Measurements from ENCODE around the gene CDC42SE2. TPM values are rescaled to one million over a fixed set of nuclear protein-coding genes. Genes with fewer than 3 reads are reported as not detected.

Gene CDC42SE2
- total RNA-seq, 1 experiment from 2014 or later = 32.8 TPM

DNA sequence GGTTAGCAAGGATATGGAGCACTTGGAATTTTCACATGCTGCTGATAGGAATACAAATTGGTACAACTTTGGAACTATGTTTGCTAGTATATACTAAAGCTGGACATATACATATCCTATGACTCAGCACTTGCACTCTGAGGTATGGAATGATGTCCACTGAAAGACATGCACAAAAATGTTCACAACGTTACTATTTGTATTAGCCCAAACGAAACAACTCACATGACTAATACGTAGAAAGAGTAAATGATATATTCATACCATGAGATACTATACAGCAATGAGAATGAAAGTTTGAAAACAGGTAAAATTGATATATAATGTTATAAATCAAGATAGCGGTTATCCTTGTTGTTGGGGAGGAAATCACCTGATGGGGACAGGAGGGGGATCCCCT lies 45.5 kb upstream of the CDC42SE2 start:
- Histone ChIP-seq H4K20me1 (ENCODE audit: insufficient read depth) (no peaks in the 10 kb centered on the region), H3K27me3 (ENCODE audit: insufficient read depth, low read depth) (no peaks in the 10 kb centered on the region), H3F3A (ENCODE audit: insufficient read depth, low read depth) (no peaks in the 10 kb centered on the region; the same call in 1 of the 2 replicates), H3K4me1 (replicated peaks; ENCODE audit: insufficient read depth) (peaks cover 17% of the 10 kb centered on the region), H3K79me2 (ENCODE audit: low read depth) (no peaks in the 10 kb centered on the region), H3K27ac (no peak overlapping the region), H3K9me2 (ENCODE audit: insufficient read depth) (no peaks in the 10 kb centered on the region; the same call in 1 of the 2 replicates), H2AFZ (no peak overlapping the region), H3K4me3 (no peak overlapping the region), H3K4me2 (no peak overlapping the region), H3K9me3 (ENCODE audit: insufficient read depth, low read depth) (no peaks in the 10 kb centered on the region), H3K36me3 (ENCODE audit: low read depth) (no peaks in the 10 kb centered on the region)
- no peak for DNase-seq
- no peak for TF ChIP-seq CTCF (conservative IDR thresholded peaks at IDR 0.05)
- TF ChIP-seq EZH2 (IDR thresholded peaks at IDR 0.05; ENCODE audit: low read depth) = no peak
- ChIA-PET CTCF (no interaction called here), POLR2A (ENCODE audit: unreplicated experiment) (no interaction called here)
- BruUV-seq (replicated peaks) = no TSS peak
- intact Hi-C loops (cut with micrococcal nuclease; ENCODE audit: unreplicated experiment) = no loop called here

- H3K27me3 ChIP-seq (ENCODE audit: insufficient read depth, low read depth) = no peaks in the 10 kb centered on the region
- CTCF ChIA-PET = interaction anchor here (0.7 kb wide), 1 partner anchor 1016 kb away, joined by 7 read pairs; no protein-coding TSS in a partner anchor
- H3K4me1 ChIP-seq (replicated peaks; ENCODE audit: insufficient read depth) = peaks cover 17% of the 10 kb centered on the region
- intact Hi-C loops (cut with micrococcal nuclease; ENCODE audit: unreplicated experiment) = no loop called here
- H3K4me3 ChIP-seq = no peak overlapping the region
- H3K9me2 ChIP-seq (ENCODE audit: insufficient read depth) = no peaks in the 10 kb centered on the region; the same call in 1 of the 2 replicates
- no peak for DNase-seq
- no peak overlapping the region for H3K27ac ChIP-seq
- no peaks in the 10 kb centered on the region for H3K36me3 ChIP-seq (ENCODE audit: low read depth)
- H3K4me2 ChIP-seq = no peak overlapping the region
- H3F3A ChIP-seq (ENCODE audit: insufficient read depth, low read depth) = no peaks in the 10 kb centered on the region; the same call in 1 of the 2 replicates
- no peaks in the 10 kb centered on the region for H4K20me1 ChIP-seq (ENCODE audit: insufficient read depth)
- POLR2A ChIA-PET (ENCODE audit: unreplicated experiment) = no interaction called here
- no peak overlapping the region for H2AFZ ChIP-seq
- no peaks in the 10 kb centered on the region for H3K9me3 ChIP-seq (ENCODE audit: insufficient read depth, low read depth)
- no peaks in the 10 kb centered on the region for H3K79me2 ChIP-seq (ENCODE audit: low read depth)
- TF ChIP-seq CTCF (conservative IDR thresholded peaks at IDR 0.05) (no peak), EZH2 (IDR thresholded peaks at IDR 0.05; ENCODE audit: low read depth) (no peak)
- BruUV-seq (replicated peaks) = no TSS peak
These were observed 43.3 kb upstream of the CDC42SE2 start for GRCh38 chr5:131220566-131220965.

- no peaks in the 10 kb centered on the region for H3K79me2 ChIP-seq (ENCODE audit: low read depth)
- no peak overlapping the region for H2AFZ ChIP-seq
- H3K4me1 ChIP-seq (replicated peaks; ENCODE audit: insufficient read depth) = peaks cover 17% of the 10 kb centered on the region
- no peak overlapping the region for H3K4me2 ChIP-seq
- no peaks in the 10 kb centered on the region for H4K20me1 ChIP-seq (ENCODE audit: insufficient read depth)
- no peaks in the 10 kb centered on the region for H3K36me3 ChIP-seq (ENCODE audit: low read depth)
- H3K9me2 ChIP-seq (ENCODE audit: insufficient read depth) = no peaks in the 10 kb centered on the region; the same call in 1 of the 2 replicates
- intact Hi-C loops (cut with micrococcal nuclease; ENCODE audit: unreplicated experiment) = no loop called here
- H3K9me3 ChIP-seq (ENCODE audit: insufficient read depth, low read depth) = no peaks in the 10 kb centered on the region
- DNase-seq = no peak
- no peaks in the 10 kb centered on the region; the same call in 1 of the 2 replicates for H3F3A ChIP-seq (ENCODE audit: insufficient read depth, low read depth)
- H3K27ac ChIP-seq = no peak overlapping the region
- H3K27me3 ChIP-seq (ENCODE audit: insufficient read depth, low read depth) = no peaks in the 10 kb centered on the region
- no TSS peak for BruUV-seq (replicated peaks)
- ChIA-PET CTCF (interaction anchor here (0.6 to 0.7 kb wide), 2 partner anchors 135 to 1016 kb away, joined by 3 to 7 read pairs; no protein-coding TSS in a partner anchor), POLR2A (ENCODE audit: unreplicated experiment) (no interaction called here)
- TF ChIP-seq CTCF (conservative IDR thresholded peaks at IDR 0.05) = no peak
- no peak for TF ChIP-seq EZH2 (IDR thresholded peaks at IDR 0.05; ENCODE audit: low read depth)
- no peak overlapping the region for H3K4me3 ChIP-seq
These were observed 42.7 kb upstream of the CDC42SE2 start for GRCh38 chr5:131221008-131221703.

Data from PC-9 (cell line).